IPS DF 19.7 (cell line): ENCODE measurements around the gene FAHD2B.
"Not testable (repeated sequence)": the region's sequence is repeated elsewhere in the genome, so short reads cannot be mapped to it uniquely, and the experiment has no call there.

Experiments used
- DNase-seq: peaks from one replicate; pipeline ENCODE4 v3.0.0-alpha.2; 2013; ENCODE audit warnings: low read depth, low spot score

FAHD2B gene

DNA sequence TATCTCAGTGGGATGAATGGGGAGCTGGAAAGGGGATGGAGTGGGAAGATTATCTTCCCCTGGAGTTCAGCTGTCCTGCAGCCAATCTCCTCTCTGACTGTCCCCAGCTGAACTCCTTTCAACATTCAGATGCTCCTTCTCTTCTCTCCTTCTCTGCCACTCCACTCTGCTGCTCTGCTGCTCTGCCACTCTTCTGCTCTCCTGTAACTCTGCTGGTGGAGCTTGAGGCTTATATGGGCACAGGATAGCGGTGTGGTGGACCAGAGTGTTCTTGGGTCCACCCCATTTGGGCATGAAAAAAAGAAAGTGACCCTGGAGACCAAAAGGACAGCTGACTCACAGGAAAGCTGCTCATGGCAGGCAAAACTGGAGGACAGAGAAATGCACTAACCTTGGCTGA lies 26.6 kb downstream of the FAHD2B start:
- no peak for DNase-seq

DNA sequence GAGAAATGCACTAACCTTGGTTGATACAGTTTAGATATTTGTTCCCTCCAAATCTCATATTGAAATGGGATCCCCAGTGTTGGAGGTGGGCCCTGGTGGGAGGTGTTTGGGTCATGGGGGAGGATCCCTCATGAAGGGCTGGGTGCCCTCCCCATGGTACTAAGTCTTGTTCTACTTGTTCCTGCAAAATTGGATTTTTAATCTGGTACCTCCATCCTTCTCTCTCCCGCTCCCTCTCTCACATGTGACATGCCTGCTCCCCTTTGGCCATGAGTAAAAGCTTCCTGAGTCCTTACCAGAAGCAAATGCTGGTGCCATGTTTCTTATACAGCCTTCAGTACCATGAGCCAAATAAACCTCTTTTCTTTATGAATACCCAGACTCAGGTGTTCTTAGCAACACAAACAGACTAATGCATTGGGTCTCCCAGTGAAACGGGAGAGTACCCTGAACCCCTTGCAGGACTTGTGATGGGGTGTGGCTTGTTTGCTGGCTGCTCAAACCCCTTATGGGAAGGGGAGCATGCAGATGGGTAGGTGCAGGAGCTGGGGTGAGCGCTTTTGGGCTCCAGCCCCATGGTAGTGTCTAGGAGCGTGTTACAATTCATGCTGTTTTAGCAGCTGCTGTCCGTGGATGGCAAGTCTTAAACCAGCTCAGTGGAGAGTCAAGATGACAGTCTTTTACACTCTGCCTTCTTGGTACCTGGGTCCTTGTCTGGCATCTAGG lies 27.2 kb downstream of the FAHD2B start:
- DNase-seq: no peak

DNA sequence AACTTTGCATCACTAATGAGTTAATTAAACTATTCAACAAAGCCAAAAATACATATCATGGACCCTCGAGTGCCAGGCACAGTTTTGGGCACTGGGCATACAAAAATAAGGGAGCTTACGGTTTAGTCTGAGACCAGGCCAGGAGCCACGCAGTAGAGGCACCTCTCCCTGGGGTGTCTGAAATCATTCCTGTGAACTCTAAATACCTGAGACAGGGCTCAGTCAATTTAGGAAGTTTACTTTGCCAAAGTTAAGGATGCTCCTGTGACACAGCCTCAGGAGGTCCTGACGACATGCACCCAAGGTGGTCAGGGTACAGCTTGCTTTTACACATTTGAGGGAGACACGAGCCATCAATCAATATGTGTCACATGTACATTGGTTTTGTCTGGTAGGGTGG lies 28.7 kb downstream of the FAHD2B start:
- DNase-seq: not testable (repeated sequence)

- not testable (repeated sequence) for DNase-seq
Observed at GRCh38 chr2:97062020-97062419, 32.7 kb downstream of the FAHD2B start.

DNA sequence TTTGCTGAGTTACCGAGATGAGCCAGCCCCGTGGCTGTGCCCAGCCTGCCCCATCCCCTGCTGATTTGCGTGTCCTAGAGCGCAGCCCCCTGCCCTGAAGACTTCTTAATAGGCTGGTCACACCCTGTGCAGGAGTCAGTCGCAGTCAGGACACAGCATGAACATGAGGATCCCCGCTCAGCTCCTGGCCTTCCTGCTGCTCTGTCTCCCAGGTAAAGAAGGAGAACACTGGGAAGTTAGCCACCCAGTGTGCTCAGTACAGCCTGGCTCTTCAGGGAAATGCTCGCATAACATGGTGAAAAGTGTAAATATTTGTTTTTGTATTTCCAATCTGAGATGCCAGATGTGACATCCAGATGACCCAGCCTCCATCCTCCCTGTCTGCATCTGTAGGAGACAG lies 34.9 kb downstream of the FAHD2B start:
- DNase-seq: not testable (repeated sequence)

- DNase-seq: not testable (repeated sequence)
Observed at GRCh38 chr2:97056150-97056549, 38.5 kb downstream of the FAHD2B start.

DNA sequence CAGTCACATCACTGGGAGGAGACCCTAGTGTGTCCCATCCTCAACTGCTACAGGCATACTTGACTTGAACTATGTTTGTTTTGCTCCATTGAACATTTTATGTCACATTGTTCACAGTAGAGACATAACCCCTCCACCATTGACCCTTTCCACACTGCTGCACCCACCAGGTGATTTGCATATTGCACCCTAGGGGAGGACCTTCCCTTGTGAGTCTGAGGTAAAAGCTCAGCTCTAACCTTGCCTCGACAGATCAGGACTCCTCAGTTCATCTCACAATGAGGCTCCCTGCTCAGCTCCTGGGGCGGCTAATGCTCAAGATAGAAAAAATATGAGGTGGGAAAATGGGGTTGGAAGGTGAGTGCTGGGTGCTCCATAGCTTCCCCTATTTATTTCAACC lies 44.6 kb downstream of the FAHD2B start:
- not testable (repeated sequence) for DNase-seq

DNA sequence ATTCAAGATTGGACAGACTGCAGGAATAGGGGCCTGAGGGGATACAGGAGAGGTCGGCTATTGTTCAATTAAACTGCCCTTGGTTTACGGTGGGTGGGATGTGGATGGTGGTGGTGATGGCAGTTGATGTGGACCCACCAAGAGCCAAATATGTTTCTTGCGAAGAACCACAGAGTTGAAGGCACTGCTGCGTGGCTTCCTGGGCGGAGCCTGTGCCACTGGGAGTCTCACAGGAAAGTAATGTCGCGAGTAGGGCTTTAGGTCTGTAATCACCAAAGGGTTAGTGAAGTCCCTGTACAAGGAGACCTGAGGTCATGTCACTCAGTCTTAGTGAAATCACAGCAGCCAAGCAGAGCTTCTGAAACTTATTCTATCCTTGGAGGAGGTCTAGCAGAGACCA lies 46.2 kb downstream of the FAHD2B start:
- DNase-seq: not testable (repeated sequence)

DNA sequence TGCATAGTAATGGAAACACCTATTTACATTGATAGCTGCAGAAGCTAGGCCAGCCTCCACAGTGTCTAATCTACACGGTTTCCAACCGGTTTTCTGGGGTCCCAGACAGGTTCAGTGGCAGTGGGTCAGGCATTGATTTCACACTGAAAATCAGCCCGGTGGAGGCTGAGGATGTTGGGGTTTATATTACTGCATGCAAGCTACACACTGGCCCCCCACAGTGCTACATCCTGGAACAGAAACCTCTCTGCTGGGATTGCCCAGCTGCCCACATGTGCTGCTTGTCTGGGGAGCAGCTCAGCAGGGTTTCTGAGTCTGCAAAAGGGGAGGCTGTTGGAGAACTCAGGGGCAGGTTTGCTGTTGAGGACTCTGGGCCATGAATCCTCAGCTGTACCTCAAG lies 48.0 kb downstream of the FAHD2B start:
- DNase-seq: not testable (repeated sequence)

- DNase-seq: not testable (repeated sequence)
Observed at GRCh38 chr2:97045895-97046499, 48.7 kb downstream of the FAHD2B start.
